NCI-H1694 (cell line): ENCODE results near the gene B3GAT1.
"Not testable (repeated sequence)": the region's sequence is repeated elsewhere in the genome, so short reads cannot be mapped to it uniquely, and the experiment has no call there.

ENCODE experiments used
- DNase-seq: peaks from one replicate; lab custom pipeline; 2025; lab: John Stamatoyannopoulos, UW

B3GAT1 gene

GRCh38 chr11:134355656-134356055, 56.4 kb downstream of the B3GAT1 start:
- DNase-seq, result no peak

- DNase-seq, result no peak
Measured at GRCh38 chr11:134355136-134355535, 56.9 kb downstream of the B3GAT1 start.

GRCh38 chr11:134352111-134352510, 59.9 kb downstream of the B3GAT1 start:
- no peak for DNase-seq

- no peak for DNase-seq
Measured at GRCh38 chr11:134350381-134350780, 61.7 kb downstream of the B3GAT1 start.

GRCh38 chr11:134349802-134350355, 62.2 kb downstream of the B3GAT1 start:
- no peak for DNase-seq

- DNase-seq, result no peak
Measured at GRCh38 chr11:134349109-134349801, 62.8 kb downstream of the B3GAT1 start.

- DNase-seq, result no peak
Measured at GRCh38 chr11:134347441-134347840, 64.6 kb downstream of the B3GAT1 start.

- no peak for DNase-seq
Measured at GRCh38 chr11:134346976-134347350, 65.1 kb downstream of the B3GAT1 start.

- no peak for DNase-seq
Measured at GRCh38 chr11:134346101-134346975, 65.7 kb downstream of the B3GAT1 start.

GRCh38 chr11:134345237-134345550, 66.8 kb downstream of the B3GAT1 start:
- no peak for DNase-seq

GRCh38 chr11:134344497-134345236, 67.4 kb downstream of the B3GAT1 start:
- DNase-seq, result not testable (repeated sequence)

- DNase-seq, result no peak
Measured at GRCh38 chr11:134343646-134344045, 68.4 kb downstream of the B3GAT1 start.

GRCh38 chr11:134342572-134343340, 69.3 kb downstream of the B3GAT1 start:
- DNase-seq, result no peak

GRCh38 chr11:134341805-134342571, 70.1 kb downstream of the B3GAT1 start:
- DNase-seq, result no peak

GRCh38 chr11:134340354-134340964, 71.6 kb downstream of the B3GAT1 start:
- no peak for DNase-seq

GRCh38 chr11:134339756-134340155, 72.3 kb downstream of the B3GAT1 start:
- no peak for DNase-seq

GRCh38 chr11:134338654-134339053, 73.4 kb downstream of the B3GAT1 start:
- DNase-seq, result no peak

- DNase-seq, result no peak
Measured at GRCh38 chr11:134338068-134338467, 74.0 kb downstream of the B3GAT1 start.

GRCh38 chr11:134337051-134337450, 75.0 kb downstream of the B3GAT1 start:
- DNase-seq, result no peak

GRCh38 chr11:134334796-134335571, 77.1 kb downstream of the B3GAT1 start:
- DNase-seq, result no peak
